Naive B cell (primary cell): Measurements from ENCODE around the gene SELENON. TPM values are rescaled to one million over a fixed set of nuclear protein-coding genes. Genes with fewer than 3 reads are reported as not detected.
A peak's percentile ranks its signal among the peaks of the same experiment; 100 is the strongest.

ENCODE experiments used
- ATAC-seq, 2 donors: fragments of 150-1000 bp; cut with Tn5 transposase; 2 replicates each; pipeline ENCODE4 v1.10.0; 2021; ENCODE audit warnings: low read depth in 2 of 2, mild to moderate bottlenecking in 2 of 2, moderate library complexity in 2 of 2
- DNase-seq: peaks from one replicate; pipeline ENCODE4 v3.0.0; 2022
- H3K27ac Mint-ChIP-seq, 6 donors: one replicate each; pipeline ENCODE4 v1.8.0; 2020 to 2022; ENCODE audit warnings: mild to moderate bottlenecking in 6 of 6, mixed read lengths in 6 of 6, moderate library complexity in 5 of 6, inconsistent platforms in 2 of 6
- H3K27me3 Mint-ChIP-seq, 3 donors: one replicate each; pipeline ENCODE4 v1.8.0; 2021 to 2022; ENCODE audit warnings: mixed read lengths in 3 of 3, mild to moderate bottlenecking in 1 of 3
- H3K36me3 Mint-ChIP-seq, 2 donors: one replicate each; pipeline ENCODE4 v1.8.0; 2020 to 2022; ENCODE audit warnings: mixed read lengths in 2 of 2, inconsistent platforms in 1 of 2, mild to moderate bottlenecking in 1 of 2
- H3K4me1 Mint-ChIP-seq, 3 donors: one replicate each; pipeline ENCODE4 v1.8.0; 2020 to 2022; ENCODE audit warnings: mixed read lengths in 3 of 3, inconsistent platforms in 1 of 3, mild to moderate bottlenecking in 1 of 3, moderate library complexity in 1 of 3
- H3K4me3 Mint-ChIP-seq, 8 donors: one replicate each; pipeline ENCODE4 v1.8.0; 2020 to 2022; ENCODE audit warnings: mild to moderate bottlenecking in 8 of 8, mixed read lengths in 8 of 8, moderate library complexity in 8 of 8, inconsistent platforms in 2 of 8
- H3K9me3 Mint-ChIP-seq, 7 donors: one replicate each; pipeline ENCODE4 v1.8.0; 2020 to 2022; ENCODE audit warnings: mixed read lengths in 7 of 7, mild to moderate bottlenecking in 5 of 7, inconsistent platforms in 2 of 7, moderate library complexity in 1 of 7
- polyA plus RNA-seq, 6 donors: library from polyadenylated mRNA; unstranded; fragments of 300-500 nt; fragmentation: Illumina TruSeq; gene quantifications; one replicate each; pipeline ENCODE4 v1.2.3, GENCODE V29; 2021; ENCODE audit warnings: low read depth in 6 of 6

SELENON gene
- polyA plus RNA-seq, 6 donors from 2014 or later: 1.2 to 3.3 (median 1.3) TPM

DNA sequence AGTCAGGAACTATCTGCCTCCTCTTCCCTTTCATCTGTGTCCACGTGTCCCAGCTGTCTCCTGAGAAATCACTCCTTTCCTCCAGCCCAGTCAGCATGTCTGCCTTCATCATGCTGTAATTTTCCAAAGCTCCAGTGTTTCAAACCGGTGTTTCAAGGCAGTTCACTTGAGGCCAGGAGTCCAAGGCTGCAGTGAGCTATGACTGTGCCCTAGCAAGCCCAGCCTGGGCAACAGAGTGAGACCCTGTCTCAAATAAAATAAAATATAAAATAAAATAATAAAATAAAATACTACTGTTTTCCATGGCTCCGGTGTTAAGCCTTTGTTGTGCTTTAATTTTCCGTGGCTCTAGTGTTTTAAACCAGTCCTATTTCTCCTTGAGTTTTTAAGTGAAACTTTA is 7.9 kb upstream of the SELENON start:
- no peaks in the 10 kb centered on the region for H3K9me3 Mint-ChIP-seq
- H3K36me3 Mint-ChIP-seq: no peaks in the 10 kb centered on the region
- H3K4me3 Mint-ChIP-seq: no peak overlapping the region
- H3K4me1 Mint-ChIP-seq: peaks cover 8 to 10% (median 8%) of the 10 kb centered on the region in 3 donors
- ATAC-seq (no peak), DNase-seq (no peak)
- H3K27me3 Mint-ChIP-seq: no peaks in the 10 kb centered on the region
- no peak overlapping the region for H3K27ac Mint-ChIP-seq

DNA sequence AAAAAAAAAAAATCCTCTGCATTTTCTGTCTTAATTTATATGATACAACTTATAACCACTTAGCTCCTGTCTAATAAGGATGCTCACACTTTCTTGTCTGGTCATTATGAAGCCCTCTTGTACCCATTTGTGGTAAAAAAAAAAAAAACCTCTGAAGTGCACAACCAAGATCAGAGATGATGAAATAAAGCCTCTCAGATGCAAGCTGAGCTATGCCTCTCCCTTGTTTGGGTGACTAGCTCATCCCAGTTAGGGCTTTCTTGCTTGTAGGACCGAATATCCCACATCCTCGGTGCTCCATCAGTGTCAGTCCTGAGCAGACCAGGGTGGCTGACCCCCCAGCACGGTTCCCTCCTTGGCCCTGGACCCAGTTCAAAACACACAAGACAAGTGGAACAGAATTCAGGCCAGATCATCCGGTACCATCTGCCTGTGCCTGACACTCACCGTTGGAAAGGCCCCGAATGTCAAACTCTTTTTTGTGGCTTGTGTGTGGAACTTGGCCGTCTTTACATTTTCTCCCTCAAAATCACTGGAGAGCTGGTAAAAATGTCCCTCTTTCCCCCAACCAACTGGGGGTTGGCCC is 6.3 kb upstream of the SELENON start:
- Mint-ChIP-seq H3K27me3 (no peaks in the 10 kb centered on the region), H3K4me3 (no peak overlapping the region), H3K27ac (no peak overlapping the region), H3K4me1 (peaks cover 14 to 20% (median 17%) of the 10 kb centered on the region in 3 donors), H3K36me3 (no peaks in the 10 kb centered on the region), H3K9me3 (no peaks in the 10 kb centered on the region)
- DNase-seq (no peak), ATAC-seq (no peak)

DNA sequence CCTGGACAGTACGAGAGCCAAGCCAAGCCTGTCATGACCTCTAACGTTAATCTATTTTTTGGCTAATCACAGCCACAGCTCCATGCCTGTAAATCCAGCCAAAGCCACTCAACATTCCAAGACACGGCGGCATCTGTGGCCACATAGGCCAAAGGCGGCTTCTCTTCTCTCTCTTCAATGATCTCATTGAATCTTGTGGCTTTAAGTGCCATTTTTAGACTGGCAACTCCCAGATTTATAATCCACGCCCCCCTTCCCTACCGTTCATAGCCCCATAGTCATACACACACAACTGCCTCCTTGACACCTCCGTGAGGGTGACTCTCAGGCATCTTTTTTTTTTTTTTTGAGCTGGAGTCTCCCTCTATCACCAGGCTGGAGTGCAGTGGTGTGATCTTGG is 5.7 kb upstream of the SELENON start:
- no peaks in the 10 kb centered on the region for H3K9me3 Mint-ChIP-seq
- ATAC-seq: no peak
- no peak overlapping the region for H3K4me3 Mint-ChIP-seq
- H3K27me3 Mint-ChIP-seq: no peaks in the 10 kb centered on the region
- no peaks in the 10 kb centered on the region for H3K36me3 Mint-ChIP-seq
- DNase-seq: no peak
- peaks cover 15 to 24% (median 17%) of the 10 kb centered on the region in 3 donors for H3K4me1 Mint-ChIP-seq
- H3K27ac Mint-ChIP-seq: no peak overlapping the region

DNA sequence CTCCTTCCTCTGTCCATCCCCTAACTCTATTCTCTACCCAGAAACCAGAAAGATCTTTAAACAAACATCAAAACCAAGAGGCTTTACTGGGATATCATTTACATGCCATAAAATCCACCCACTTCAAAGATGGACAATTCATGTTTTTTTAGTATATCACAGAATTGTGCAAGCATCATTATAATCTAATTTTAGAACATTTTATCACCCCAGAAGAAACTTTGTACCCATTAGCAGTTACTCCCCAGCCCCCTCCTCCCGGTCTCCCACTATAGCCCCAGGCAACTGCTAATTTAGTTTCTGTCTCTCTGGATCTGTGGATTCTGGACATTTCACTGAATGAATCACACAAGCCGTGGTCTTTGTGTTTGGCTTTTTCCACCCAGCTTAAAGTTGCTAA is 4.8 kb upstream of the SELENON start:
- Mint-ChIP-seq H3K36me3 (no peaks in the 10 kb centered on the region), H3K4me3 (no peak overlapping the region), H3K4me1 (peaks cover 17 to 29% (median 19%) of the 10 kb centered on the region in 3 donors), H3K27me3 (no peaks in the 10 kb centered on the region), H3K9me3 (no peaks in the 10 kb centered on the region), H3K27ac (no peak overlapping the region)
- no peak for DNase-seq
- ATAC-seq: no peak

DNA sequence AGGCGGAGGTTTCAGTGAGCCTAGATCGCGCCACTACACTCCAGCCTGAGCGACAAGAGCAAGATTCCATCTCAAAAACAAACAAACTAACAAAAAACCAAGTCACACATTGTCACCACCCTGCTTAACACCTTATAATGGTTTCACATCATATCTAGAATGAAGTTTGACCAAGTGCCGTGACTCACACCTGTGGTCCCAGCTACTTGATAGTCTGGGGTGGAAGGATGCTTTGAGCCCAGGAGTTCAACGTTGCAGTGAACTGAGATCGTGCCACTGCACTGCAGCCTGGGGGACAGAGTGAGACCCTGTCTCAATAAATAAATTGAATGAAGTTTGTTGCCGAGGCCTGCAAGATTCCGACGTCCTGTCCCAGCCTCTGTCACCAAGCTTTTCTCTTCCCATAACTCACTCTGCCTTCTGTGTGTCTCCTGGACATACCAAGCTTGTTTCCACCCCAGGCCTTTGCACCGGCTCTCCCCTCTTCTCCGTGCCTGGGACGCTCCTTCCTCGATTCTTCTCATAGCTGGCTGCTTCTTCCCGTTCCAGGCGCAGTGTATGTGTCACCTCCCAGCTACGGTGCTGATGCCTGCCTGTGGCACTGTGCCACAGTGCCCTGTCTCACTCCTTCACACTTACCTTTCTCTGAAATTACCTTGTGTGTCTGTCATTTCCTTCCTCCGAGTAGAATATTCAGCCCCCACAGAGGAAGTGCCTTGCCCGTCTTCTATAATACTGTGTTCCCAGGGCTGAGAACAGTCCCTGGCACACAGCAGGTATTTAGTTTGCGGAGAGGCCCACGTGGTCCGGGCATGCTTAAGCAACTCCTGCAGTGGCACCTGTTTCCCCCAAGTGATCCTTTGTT is 3.8 kb upstream of the SELENON start:
- Mint-ChIP-seq H3K9me3 (no peaks in the 10 kb centered on the region), H3K4me3 (peak overlapping the region in 1 of 8 donors; percentile 64), H3K36me3 (no peaks in the 10 kb centered on the region), H3K27ac (peak overlapping the region in 5 of 6 donors; percentile 1 to 94 (median 53)), H3K4me1 (peaks cover 25 to 36% (median 28%) of the 10 kb centered on the region in 3 donors), H3K27me3 (no peaks in the 10 kb centered on the region)
- ATAC-seq (no peak), DNase-seq (no peak)

DNA sequence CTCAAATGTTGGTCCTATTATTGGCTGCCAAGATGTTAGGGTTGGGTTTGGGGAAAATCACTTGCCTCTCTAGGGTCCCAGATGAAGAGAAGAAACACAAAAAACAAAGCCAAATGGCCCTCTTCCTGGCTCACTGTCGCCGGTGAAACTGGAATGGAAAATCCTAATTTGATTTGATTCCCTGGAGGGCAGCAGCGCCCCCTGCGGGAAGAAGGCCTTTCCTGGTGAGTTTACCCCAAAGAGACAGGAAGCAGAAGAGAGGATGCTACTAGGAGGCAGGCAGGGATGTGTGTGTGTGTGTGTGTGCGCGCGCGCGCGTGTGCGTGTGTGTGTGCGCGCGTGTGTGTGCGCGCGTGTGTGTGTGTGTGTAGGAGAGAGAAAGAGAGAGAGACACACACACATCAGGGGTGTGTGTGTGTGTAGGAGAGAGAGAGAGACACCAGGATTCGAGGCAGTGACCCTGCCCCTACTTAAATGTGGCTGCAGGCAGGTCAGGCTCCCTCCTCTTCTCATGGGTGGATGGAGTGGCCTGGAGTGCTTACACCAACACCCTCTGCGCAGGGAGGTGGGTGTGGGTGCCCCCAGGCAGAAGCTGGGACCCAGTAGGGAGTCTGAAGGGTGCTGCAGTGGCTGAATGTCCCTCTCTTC is 3.1 kb upstream of the SELENON start:
- peaks cover 25 to 36% (median 29%) of the 10 kb centered on the region in 3 donors for H3K4me1 Mint-ChIP-seq
- H3K27ac Mint-ChIP-seq: peak overlapping the region in 3 of 6 donors; percentile 53 to 94 (median 78)
- H3K27me3 Mint-ChIP-seq: no peaks in the 10 kb centered on the region
- no peaks in the 10 kb centered on the region for H3K36me3 Mint-ChIP-seq
- peak overlapping the region in 7 of 8 donors; percentile 0 to 77 (median 42) for H3K4me3 Mint-ChIP-seq
- no peaks in the 10 kb centered on the region for H3K9me3 Mint-ChIP-seq
- DNase-seq (peak; percentile 42), ATAC-seq (peak; percentile 49 to 59)

DNA sequence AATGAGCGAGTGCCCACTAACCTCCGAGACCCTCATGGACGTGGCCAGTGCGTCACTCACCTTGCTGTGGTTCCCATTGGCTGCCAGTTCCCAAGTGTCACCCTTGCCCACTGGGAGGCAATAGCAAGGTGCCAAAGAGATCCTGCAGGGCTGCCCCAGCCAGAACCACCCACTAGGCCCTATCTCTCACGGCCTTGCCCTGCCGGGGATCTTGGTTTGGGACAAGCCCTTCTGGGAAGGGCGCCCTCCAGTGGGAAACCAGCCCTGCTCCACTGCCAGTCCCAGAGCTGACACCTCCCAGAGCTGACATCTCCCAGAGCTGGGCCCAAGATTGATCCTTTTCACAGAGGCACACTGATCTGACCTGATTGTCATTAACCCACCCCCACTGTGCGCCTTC is 2.1 kb upstream of the SELENON start:
- H3K4me3 Mint-ChIP-seq: peak overlapping the region in 3 of 8 donors; percentile 12 to 71 (median 53)
- H3K4me1 Mint-ChIP-seq: peaks cover 29 to 41% (median 33%) of the 10 kb centered on the region in 3 donors
- H3K27me3 Mint-ChIP-seq: no peaks in the 10 kb centered on the region
- ATAC-seq (no peak), DNase-seq (no peak)
- H3K9me3 Mint-ChIP-seq: no peaks in the 10 kb centered on the region
- H3K27ac Mint-ChIP-seq: peak overlapping the region in 1 of 6 donors; percentile 12
- no peaks in the 10 kb centered on the region for H3K36me3 Mint-ChIP-seq

DNA sequence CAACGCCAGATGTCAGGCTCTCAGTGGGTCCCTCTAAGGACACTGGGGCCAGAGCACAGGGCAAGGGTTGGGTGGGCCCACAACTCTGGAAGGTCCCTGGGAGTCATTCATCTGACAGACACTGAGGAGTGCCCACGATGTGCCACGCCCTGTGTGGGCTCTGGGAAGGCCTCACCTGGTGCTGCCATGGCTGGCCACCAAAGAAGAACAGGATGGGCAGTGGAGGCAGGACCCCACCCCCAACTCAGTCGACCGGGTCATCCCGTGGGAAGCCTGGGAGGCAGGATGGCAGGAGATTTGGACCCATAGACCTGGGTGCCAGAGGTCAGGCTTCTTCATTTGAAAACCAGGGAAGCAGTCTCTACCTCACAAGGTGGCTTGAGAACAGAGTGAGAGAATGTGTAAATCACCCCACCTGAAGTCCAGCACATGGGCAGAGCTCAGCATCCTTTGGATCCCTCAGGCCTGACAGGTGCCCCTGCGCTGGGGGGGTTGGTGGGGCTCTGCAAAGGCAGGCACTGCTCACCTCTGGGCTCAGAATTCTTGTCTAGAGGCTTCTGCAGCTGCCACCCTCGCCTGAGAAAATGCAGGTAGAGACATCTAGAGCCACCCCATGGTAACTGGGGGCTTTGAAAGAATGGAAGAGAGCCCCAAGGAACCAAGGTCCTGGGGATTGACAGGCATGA is 1.2 kb upstream of the SELENON start:
- no peak for DNase-seq
- peak overlapping the region; percentile 71 to 87 (median 81) for H3K4me3 Mint-ChIP-seq
- no peaks in the 10 kb centered on the region for H3K27me3 Mint-ChIP-seq
- peaks cover 29 to 41% (median 35%) of the 10 kb centered on the region in 3 donors for H3K4me1 Mint-ChIP-seq
- H3K36me3 Mint-ChIP-seq: no peaks in the 10 kb centered on the region
- peak overlapping the region in 3 of 6 donors; percentile 26 to 87 (median 63) for H3K27ac Mint-ChIP-seq
- ATAC-seq: no peak
- H3K9me3 Mint-ChIP-seq: no peaks in the 10 kb centered on the region

DNA sequence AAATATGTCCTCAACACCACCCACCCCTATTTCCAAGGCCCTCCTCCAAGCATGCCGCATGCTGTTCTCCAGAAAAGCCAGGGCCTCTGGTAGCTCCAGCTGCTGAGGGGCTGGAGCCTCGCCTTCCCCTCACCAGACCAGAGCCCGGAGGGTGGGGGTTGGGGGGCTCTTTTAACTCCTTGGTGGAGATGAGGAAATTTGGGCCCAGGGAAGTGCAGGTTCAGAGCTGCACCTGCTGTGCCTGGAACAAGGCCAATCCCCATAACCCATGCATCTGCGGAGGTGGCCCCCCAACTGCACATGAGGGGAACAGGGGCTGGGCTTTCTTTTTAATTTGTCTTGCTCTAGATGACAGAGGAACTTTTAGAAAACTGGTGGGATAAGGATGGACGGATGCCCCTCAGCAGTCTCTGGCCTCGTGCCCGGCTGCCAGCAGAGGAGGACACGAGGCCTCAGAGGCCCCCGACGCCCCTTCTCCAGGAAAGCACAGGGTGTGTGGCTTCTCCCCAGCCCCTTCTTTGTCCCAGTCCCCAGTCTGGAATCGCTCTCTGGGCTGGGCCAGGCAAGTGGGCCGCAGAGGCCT is 550 bp upstream of the SELENON start:
- no peaks in the 10 kb centered on the region for H3K36me3 Mint-ChIP-seq
- peak overlapping the region; percentile 71 to 87 (median 81) for H3K4me3 Mint-ChIP-seq
- no peaks in the 10 kb centered on the region for H3K9me3 Mint-ChIP-seq
- no peaks in the 10 kb centered on the region for H3K27me3 Mint-ChIP-seq
- H3K27ac Mint-ChIP-seq: peak overlapping the region in 4 of 6 donors; percentile 26 to 87 (median 58)
- ATAC-seq: no peak
- peaks cover 29 to 41% (median 35%) of the 10 kb centered on the region in 3 donors for H3K4me1 Mint-ChIP-seq
- no peak for DNase-seq

DNA sequence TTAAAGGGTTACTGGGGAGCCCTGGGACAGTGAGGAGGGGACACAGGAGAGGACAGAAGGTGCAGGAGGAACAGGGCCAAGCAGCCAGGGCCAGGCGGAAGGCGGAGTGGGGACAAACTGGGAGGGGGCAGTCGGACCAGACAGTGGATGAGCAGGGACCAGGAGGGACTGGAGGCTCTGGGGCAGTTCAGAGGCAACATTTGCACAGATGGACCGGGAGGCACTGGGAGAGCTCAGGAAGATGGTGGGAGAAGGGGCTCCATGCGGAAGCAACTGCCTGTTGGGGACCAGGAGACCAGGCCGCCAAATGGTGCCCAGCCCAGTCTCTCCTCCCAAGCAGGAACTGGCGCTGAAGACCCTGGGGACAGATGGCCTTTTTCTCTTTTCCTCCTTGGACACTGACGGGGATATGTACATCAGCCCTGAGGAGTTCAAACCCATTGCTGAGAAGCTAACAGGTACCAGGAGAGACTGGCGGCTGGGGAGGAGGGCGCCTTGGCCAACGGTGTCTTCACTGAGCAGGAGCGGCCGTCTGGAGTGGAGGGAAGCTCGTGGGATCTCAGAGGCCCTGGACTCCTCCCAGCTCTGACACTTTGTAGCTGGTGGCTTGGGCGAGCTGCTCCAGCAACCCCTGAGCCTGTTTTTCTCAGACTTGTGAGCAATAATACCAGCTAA is 847 bp downstream of the SELENON start:
- Mint-ChIP-seq H3K36me3 (peaks cover 0 to 2% of the 10 kb centered on the region in 2 donors), H3K4me1 (peaks cover 32 to 47% (median 35%) of the 10 kb centered on the region in 3 donors), H3K4me3 (peak overlapping the region; percentile 74 to 92 (median 80)), H3K27ac (peak overlapping the region in 3 of 6 donors; percentile 47 to 89 (median 56)), H3K27me3 (no peaks in the 10 kb centered on the region), H3K9me3 (no peaks in the 10 kb centered on the region)
- DNase-seq (no peak), ATAC-seq (no peak)

DNA sequence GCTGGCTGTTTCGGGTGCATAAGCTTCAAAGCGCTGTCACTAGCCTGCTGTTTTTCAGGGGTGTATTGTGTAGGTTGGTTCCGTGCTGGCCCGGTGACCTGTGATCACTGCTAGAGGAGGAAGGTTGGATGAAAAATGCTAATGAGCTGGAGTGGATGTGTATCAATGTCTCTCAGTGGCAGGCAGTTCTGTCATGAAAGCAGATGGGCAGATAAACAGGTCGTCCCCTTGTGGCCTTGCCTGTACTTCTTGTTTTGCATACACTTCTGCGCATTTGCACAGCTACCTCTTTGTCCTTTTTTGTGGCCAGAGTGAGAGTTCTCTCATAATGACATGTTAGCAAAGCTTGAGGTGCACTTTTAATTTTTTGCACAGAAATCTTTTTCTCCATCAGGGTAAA is 2.9 kb downstream of the SELENON start:
- no peaks in the 10 kb centered on the region for H3K27me3 Mint-ChIP-seq
- H3K9me3 Mint-ChIP-seq: no peaks in the 10 kb centered on the region
- ATAC-seq (peak in 1 of 2 donors; percentile 30), DNase-seq (no peak)
- peaks cover 0 to 4% of the 10 kb centered on the region in 2 donors for H3K36me3 Mint-ChIP-seq
- peaks cover 19 to 31% (median 22%) of the 10 kb centered on the region in 3 donors for H3K4me1 Mint-ChIP-seq
- H3K27ac Mint-ChIP-seq: peak overlapping the region in 1 of 6 donors; percentile 75
- H3K4me3 Mint-ChIP-seq: peak overlapping the region in 2 of 8 donors; percentile 32 to 74

DNA sequence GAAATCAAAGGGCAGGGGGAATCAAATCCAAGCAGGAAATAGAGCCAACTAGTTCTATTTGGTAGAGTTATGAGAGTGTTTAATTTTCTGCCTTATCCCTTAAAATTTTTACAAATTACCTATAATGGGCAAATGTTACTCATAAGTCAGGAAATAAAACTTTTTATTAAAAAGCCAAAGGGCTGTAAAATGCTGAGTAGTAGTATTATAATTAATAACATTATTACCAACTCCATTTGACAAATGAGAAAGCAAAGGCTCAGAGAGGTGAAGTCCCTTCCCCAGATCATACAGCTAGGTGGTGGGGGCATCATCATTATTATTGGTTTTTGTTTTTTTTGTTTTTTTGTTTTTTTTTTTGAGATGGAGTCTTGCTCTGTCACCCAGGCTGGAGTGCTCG is 3.4 kb downstream of the SELENON start:
- no peaks in the 10 kb centered on the region for H3K27me3 Mint-ChIP-seq

More for the DNA sequence above, 3.4 kb downstream of the SELENON start:
- peaks cover 15 to 29% (median 22%) of the 10 kb centered on the region in 3 donors for H3K4me1 Mint-ChIP-seq
- no peaks in the 10 kb centered on the region for H3K9me3 Mint-ChIP-seq
- H3K27ac Mint-ChIP-seq: no peak overlapping the region
- no peak for DNase-seq
- peaks cover 0 to 4% of the 10 kb centered on the region in 2 donors for H3K36me3 Mint-ChIP-seq
- peak overlapping the region in 2 of 8 donors; percentile 9 to 74 for H3K4me3 Mint-ChIP-seq
- ATAC-seq: no peak
